HepG2 (cell line): ENCODE data around the gene FGF1.

Experiments used
- HNF4A ChIP-seq: sonication (generic); formaldehyde crosslinking; IDR thresholded peaks from 2 replicates; pipeline ENCODE4 v1.4.0; 2020; ENCODE audit warnings: missing genetic modification reagents
- JUND ChIP-seq: sonication (generic); formaldehyde crosslinking; IDR thresholded peaks from 2 replicates; pipeline ENCODE4 v1.8.0; 2022; ENCODE audit warnings: mild to moderate bottlenecking, missing genetic modification reagents
- ZNF674 ChIP-seq: sonication (generic); formaldehyde crosslinking; IDR thresholded peaks from 2 replicates; pipeline ENCODE4 v1.5.0; 2020; ENCODE audit warnings: low read depth, mild to moderate bottlenecking, missing genetic modification reagents

GRCh38 chr5:142700566-142700965 lies 14.7 kb upstream of the FGF1 start:
- TF ChIP-seq ZNF674 (CRISPR knock-in tag) (no peak), JUND (no peak), HNF4A (no peak)
